H1 (cell line): ENCODE measurements around the gene ZNF808. TPM values are rescaled to one million over a fixed set of nuclear protein-coding genes. Genes with fewer than 3 reads are reported as not detected.

Experiments used
- CTCF ChIA-PET: fragments of 300-600 bp; sonication (Branson Sonifier 250); formaldehyde crosslinking; loops from one replicate; lab custom pipeline; 2021; ENCODE audit not compliant: partially characterized antibody; lab: Charles Lee
- POLR2A ChIA-PET: fragments of 300-600 bp; sonication (Branson Sonifier 250); formaldehyde crosslinking; loops from one replicate; lab custom pipeline; 2021; ENCODE audit warnings: inconsistent platforms; ENCODE audit not compliant: partially characterized antibody; lab: Charles Lee
- DNase-seq, 2 experiments: peaks; one replicate each; pipeline versions ENCODE4 v3.0.0 to v3.0.0-alpha.2; 2010 to 2022; ENCODE audit warnings: low spot score in 2 of 2, low read depth in 1 of 2, mixed read lengths in 1 of 2
- FAIRE-seq: peaks from 2 replicates; lab custom pipeline; 2011; peaks lifted over from hg19 to GRCh38; lab: Jason Lieb, UNC
- H2AFZ ChIP-seq: 2 replicates; pipeline ENCODE4 v1.8.1; 2012; ENCODE audit warnings: low read length, inconsistent platforms
- H2AK5ac ChIP-seq: 2 replicates; pipeline ENCODE4 v1.6.1; 2013; ENCODE audit warnings: low read depth, low read length
- H2BK120ac ChIP-seq: replicated peaks from 2 replicates; pipeline ENCODE3; 2013; ENCODE audit warnings: low read depth, low read length, inconsistent platforms
- H2BK12ac ChIP-seq: 2 replicates; pipeline ENCODE4 v1.6.1; 2013; ENCODE audit warnings: low read depth, low read length
- H2BK15ac ChIP-seq: 2 replicates; pipeline ENCODE4 v1.6.1; 2013; ENCODE audit warnings: low read length
- H2BK20ac ChIP-seq: 2 replicates; pipeline ENCODE4 v1.6.1; 2013; ENCODE audit warnings: low read length
- H2BK5ac ChIP-seq: 2 replicates; pipeline ENCODE4 v1.6.1; 2013; ENCODE audit warnings: low read depth, low read length
- H3K14ac ChIP-seq: 2 replicates; pipeline ENCODE4 v1.6.1; 2013; ENCODE audit warnings: inconsistent platforms; ENCODE audit not compliant: insufficient read length
- H3K18ac ChIP-seq: 2 replicates; pipeline ENCODE4 v1.6.1; 2013; ENCODE audit warnings: low read length; ENCODE audit errors: extremely low read depth
- H3K23ac ChIP-seq: 2 replicates; pipeline ENCODE4 v1.6.1; 2013; ENCODE audit warnings: inconsistent platforms; ENCODE audit not compliant: insufficient read length
- H3K23me2 ChIP-seq: 2 replicates; pipeline ENCODE4 v1.6.1; 2013; ENCODE audit warnings: low read depth, low read length
- H3K27ac ChIP-seq: 2 replicates; pipeline ENCODE4 v1.6.1; 2011; ENCODE audit warnings: low read depth, low read length, inconsistent platforms
- H3K27me3 ChIP-seq, 4 experiments: replicated peaks in 1 of 4; 1 replicate in 1 of 4; 2 replicates in 3 of 4; pipeline versions ENCODE4 v1.6.1 to v1.8.1; 2011 to 2013; ENCODE audit warnings: low read length in 3 of 4, mild to moderate bottlenecking in 3 of 4, inconsistent platforms in 2 of 4, mixed read lengths in 2 of 4, moderate library complexity in 1 of 4; ENCODE audit not compliant: control insufficient read depth in 3 of 4, insufficient read depth in 3 of 4; ENCODE audit errors: extremely low read depth in 1 of 4
- H3K36me3 ChIP-seq, 4 experiments: 2 replicates each; pipeline versions ENCODE4 v1.6.1 to v1.8.1; 2011 to 2013; ENCODE audit warnings: mild to moderate bottlenecking in 4 of 4, low read length in 3 of 4, moderate library complexity in 2 of 4, control low read depth in 1 of 4, inconsistent platforms in 1 of 4; ENCODE audit not compliant: insufficient read depth in 4 of 4, control insufficient read depth in 2 of 4
- H3K4ac ChIP-seq: replicated peaks from 2 replicates; pipeline ENCODE3; 2013; ENCODE audit warnings: low read length, low read depth, mixed read lengths, inconsistent platforms; ENCODE audit not compliant: insufficient read length
- H3K4me1 ChIP-seq, 4 experiments: replicated peaks in 1 of 4; 1 replicate in 1 of 4; 2 replicates in 3 of 4; pipeline versions ENCODE4 v1.6.1 to v1.8.1; 2011 to 2013; ENCODE audit warnings: low read length in 3 of 4, inconsistent platforms in 2 of 4, mixed read lengths in 1 of 4; ENCODE audit not compliant: insufficient read depth in 4 of 4, control insufficient read depth in 3 of 4
- H3K4me2 ChIP-seq, 2 experiments: 2 replicates each; pipeline versions ENCODE4 v1.6.1 to v1.8.1; 2011 to 2013; ENCODE audit warnings: low read depth in 2 of 2, low read length in 2 of 2, control low read depth in 1 of 2, inconsistent platforms in 1 of 2, mild to moderate bottlenecking in 1 of 2; ENCODE audit not compliant: insufficient read depth in 1 of 2
- H3K4me3 ChIP-seq, 4 experiments: fragments of 200-600, 300-600 bp in 1 of 4; sonication (generic), shearing (Covaris generic), sonication (Bioruptor Twin) in 1 of 4; 2 replicates each; pipeline versions ENCODE4 v1.5.1 to v1.8.1; 2011 to 2016; ENCODE audit warnings: low read length in 4 of 4, low read depth in 3 of 4, control low read depth in 2 of 4, inconsistent platforms in 2 of 4, mild to moderate bottlenecking in 2 of 4, mixed read lengths in 1 of 4, moderate library complexity in 1 of 4; ENCODE audit not compliant: insufficient read depth in 2 of 4; ENCODE audit errors: extremely low read depth in 1 of 4
- H3K56ac ChIP-seq: replicated peaks from 2 replicates; pipeline ENCODE3; 2013; ENCODE audit warnings: low read depth, mild to moderate bottlenecking, mixed read lengths, low read length, inconsistent platforms; ENCODE audit not compliant: insufficient read length
- H3K79me1 ChIP-seq: 2 replicates; pipeline ENCODE4 v1.6.1; 2013; ENCODE audit warnings: low read depth, low read length, control low read depth
- H3K79me2 ChIP-seq, 2 experiments: 2 replicates each; pipeline versions ENCODE4 v1.6.1 to v1.8.1; 2012 to 2013; ENCODE audit warnings: low read length in 2 of 2, mild to moderate bottlenecking in 2 of 2, inconsistent platforms in 1 of 2; ENCODE audit not compliant: insufficient read depth in 2 of 2, control insufficient read depth in 1 of 2
- H3K9ac ChIP-seq, 4 experiments: replicated peaks in 1 of 4; 1 replicate in 1 of 4; 2 replicates in 3 of 4; pipeline versions ENCODE4 v1.6.1 to v1.8.1; 2011 to 2013; ENCODE audit warnings: low read depth in 3 of 4, low read length in 3 of 4, control low read depth in 2 of 4, mild to moderate bottlenecking in 2 of 4, moderate library complexity in 2 of 4, inconsistent platforms in 1 of 4; ENCODE audit errors: extremely low read depth in 1 of 4
- H3K9me3 ChIP-seq, 2 experiments: 2 replicates each; pipeline versions ENCODE4 v1.6.1 to v1.8.1; 2012 to 2013; ENCODE audit warnings: mild to moderate bottlenecking in 2 of 2, moderate library complexity in 2 of 2, control low read depth in 1 of 2, inconsistent platforms in 1 of 2, low read depth in 1 of 2, low read length in 1 of 2, mixed read lengths in 1 of 2; ENCODE audit not compliant: insufficient read depth in 2 of 2
- H4K20me1 ChIP-seq, 2 experiments: replicated peaks in 1 of 2; 2 replicates each; pipeline versions ENCODE3 to v1.8.1; 2011 to 2013; ENCODE audit warnings: inconsistent platforms in 2 of 2, low read length in 2 of 2, mild to moderate bottlenecking in 1 of 2; ENCODE audit not compliant: insufficient read depth in 2 of 2, control insufficient read depth in 1 of 2
- H4K5ac ChIP-seq: 2 replicates; pipeline ENCODE4 v1.6.1; 2013; ENCODE audit warnings: low read length, low read depth, mixed read lengths, inconsistent platforms; ENCODE audit not compliant: insufficient read length
- H4K8ac ChIP-seq: 2 replicates; pipeline ENCODE4 v1.8.0; 2013; ENCODE audit warnings: mild to moderate bottlenecking, moderate library complexity, low read length, inconsistent platforms; ENCODE audit not compliant: insufficient read depth; ENCODE audit errors: extremely low read depth
- H4K91ac ChIP-seq: replicated peaks from 2 replicates; pipeline ENCODE3; 2013; ENCODE audit warnings: low read length, mixed read lengths, inconsistent platforms; ENCODE audit not compliant: insufficient read length
- BACH1 ChIP-seq: IDR thresholded peaks from 2 replicates; pipeline ENCODE4 v1.6.1; 2012; ENCODE audit warnings: low read length, improper control_type of control experiment
- EGR1 ChIP-seq: IDR thresholded peaks from 2 replicates; pipeline ENCODE4 v1.6.1; 2011; ENCODE audit warnings: low read depth, low read length, borderline replicate concordance
- HDAC2 ChIP-seq, 2 experiments: fragments of 300-600 bp in 1 of 2; sonication (generic) in 1 of 2; IDR thresholded peaks; 2 replicates each; pipeline ENCODE4 v1.6.1; 2011 to 2012; ENCODE audit warnings: low read depth in 2 of 2, low read length in 2 of 2, mild to moderate bottlenecking in 2 of 2, moderate library complexity in 2 of 2, borderline replicate concordance in 1 of 2, inconsistent platforms in 1 of 2
- KDM1A ChIP-seq: fragments of 200-600, 300-600 bp; sonication (generic); IDR thresholded peaks from 2 replicates; pipeline ENCODE4 v1.7.1; 2016; ENCODE audit warnings: mild to moderate bottlenecking, low read length, borderline replicate concordance
- NANOG ChIP-seq: IDR thresholded peaks from 2 replicates; pipeline ENCODE4 v1.6.1; 2011; ENCODE audit warnings: low read length, low read depth, mild to moderate bottlenecking, inconsistent platforms; ENCODE audit not compliant: insufficient read depth, poor library complexity, severe bottlenecking
- POLR2A ChIP-seq, 2 experiments: IDR thresholded peaks; 1 replicate in 1 of 2; 2 replicates in 1 of 2; pipeline ENCODE4 v1.6.1; 2011; ENCODE audit warnings: low read depth in 2 of 2, low read length in 2 of 2, mild to moderate bottlenecking in 2 of 2; ENCODE audit errors: control extremely low read depth in 1 of 2
- POU5F1 ChIP-seq: IDR thresholded peaks from 2 replicates; pipeline ENCODE4 v1.6.1; 2011; ENCODE audit warnings: low read depth, mild to moderate bottlenecking, low read length, moderate library complexity
- SIN3A ChIP-seq, 2 experiments: IDR thresholded peaks in 1 of 2; conservative IDR thresholded peaks in 1 of 2; 2 replicates each; pipeline ENCODE4 v1.6.1; 2011 to 2012; ENCODE audit warnings: low read length in 2 of 2, improper control_type of control experiment in 1 of 2, low read depth in 1 of 2, mild to moderate bottlenecking in 1 of 2
- SIX5 ChIP-seq: IDR thresholded peaks from 2 replicates; pipeline ENCODE4 v1.6.1; 2011; ENCODE audit warnings: mild to moderate bottlenecking, low read depth, low read length
- TAF7 ChIP-seq: optimal IDR thresholded peaks from 2 replicates; pipeline ENCODE3; 2011; ENCODE audit warnings: low read depth, mild to moderate bottlenecking, inconsistent platforms, low read length, moderate library complexity, borderline replicate concordance
- WGBS, 2 experiments: shearing (Covaris generic) in 1 of 2; methylation state at CpG; one replicate each; pipeline versions ENCODE4 v1.1.6 to v1.1.7; 2013 to 2015; ENCODE audit warnings: low lambda C conversion rate in 2 of 2, mixed read lengths in 2 of 2, inconsistent platforms in 1 of 2, low coverage in 1 of 2, missing lambda C conversion rate in 1 of 2; ENCODE audit not compliant: insufficient replicate concordance in 2 of 2, insufficient coverage in 1 of 2, insufficient read length in 1 of 2; ENCODE audit errors: extremely low coverage in 1 of 2, missing lambda C conversion rate in 1 of 2; 5-methylcytosine and 5-hydroxymethylcytosine counted together
- polyA plus RNA-seq, 7 experiments: library from polyadenylated mRNA; depleted of rRNA in 3 of 7; stranded (reverse) in 5 of 7; unstranded in 2 of 7; fragments of >200 nt in 5 of 7; fragments of 200-250 nt in 2 of 7; gene quantifications; 1 replicate in 5 of 7; 2 replicates in 1 of 7; 4 replicates in 1 of 7; pipeline versions ENCODE4 v1.2.1 to v1.2.3, GENCODE V29; 2011 to 2013; ENCODE audit warnings: missing spikeins in 2 of 7, mixed read lengths in 2 of 7
- total RNA-seq: library from RNA; stranded (reverse); fragmentation: NEBNext Ultra II Directional; extraction: Animal tissue kit (Norgen Biotek cat#: 25700); gene quantifications from 2 replicates; pipeline ENCODE4 v1.2.1, GENCODE V29; 2021
- TF ChIP-seq, protein P1 (sequence below): IDR thresholded peaks from 2 replicates; pipeline ENCODE4 v1.6.1; 2012; ENCODE audit warnings: low read length, inconsistent platforms

ZNF808 gene
- total and polyA plus RNA-seq, 2 of the 8 experiments (the other 6 are each of a cell fraction or from before 2014, with no cell fraction given): 3.9 to 25.9 TPM

DNA sequence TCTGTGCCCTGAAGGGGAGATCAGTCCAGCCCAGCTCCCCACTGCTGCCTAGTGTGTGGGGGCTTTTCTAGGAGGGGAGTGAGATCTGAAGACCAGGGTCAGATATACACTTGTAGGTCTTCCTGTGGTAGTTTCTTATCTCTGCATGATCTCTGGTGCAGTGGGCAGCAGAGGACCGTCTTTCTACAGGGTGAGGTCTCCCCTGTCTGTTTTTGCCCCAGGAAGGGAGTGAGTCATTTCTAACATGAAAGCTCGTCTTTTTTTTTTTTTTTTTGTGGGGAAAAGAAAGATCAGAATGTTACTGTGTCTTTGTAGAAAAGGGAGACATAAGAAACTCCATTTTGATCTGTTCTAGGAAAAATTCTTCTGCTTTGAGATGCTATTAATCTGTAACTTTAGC lies 8.8 kb upstream of the ZNF808 start:
- H3K79me2 ChIP-seq: no peaks in the 10 kb centered on the region
- H3K23ac ChIP-seq: no peak overlapping the region
- no peak overlapping the region for H2BK5ac ChIP-seq
- no peak for FAIRE-seq
- H4K5ac ChIP-seq: no peak overlapping the region
- TF ChIP-seq BACH1: no peak
- TF ChIP-seq POU5F1: no peak
- no peak for TF ChIP-seq TAF7
- no peak for TF ChIP-seq EGR1
- no peak for TF ChIP-seq SIN3A (conservative IDR thresholded peaks at IDR 0.05 in 1 of 2, IDR thresholded peaks at IDR 0.05 in 1 of 2; ENCODE audit: low read depth in 1 of 2, low read length in 2 of 2)
- no peak for TF ChIP-seq POLR2A (IDR thresholded peaks at IDR 0.05; ENCODE audit: control extremely low read depth in 1 of 2, low read depth in 2 of 2, low read length in 2 of 2)
- TF ChIP-seq KDM1A: no peak
- TF ChIP-seq, protein P1, sequence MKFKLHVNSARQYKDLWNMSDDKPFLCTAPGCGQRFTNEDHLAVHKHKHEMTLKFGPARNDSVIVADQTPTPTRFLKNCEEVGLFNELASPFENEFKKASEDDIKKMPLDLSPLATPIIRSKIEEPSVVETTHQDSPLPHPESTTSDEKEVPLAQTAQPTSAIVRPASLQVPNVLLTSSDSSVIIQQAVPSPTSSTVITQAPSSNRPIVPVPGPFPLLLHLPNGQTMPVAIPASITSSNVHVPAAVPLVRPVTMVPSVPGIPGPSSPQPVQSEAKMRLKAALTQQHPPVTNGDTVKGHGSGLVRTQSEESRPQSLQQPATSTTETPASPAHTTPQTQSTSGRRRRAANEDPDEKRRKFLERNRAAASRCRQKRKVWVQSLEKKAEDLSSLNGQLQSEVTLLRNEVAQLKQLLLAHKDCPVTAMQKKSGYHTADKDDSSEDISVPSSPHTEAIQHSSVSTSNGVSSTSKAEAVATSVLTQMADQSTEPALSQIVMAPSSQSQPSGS: no peak
- TF ChIP-seq SIX5: no peak
- TF ChIP-seq HDAC2 (IDR thresholded peaks at IDR 0.05; ENCODE audit: borderline replicate concordance in 1 of 2, low read depth in 2 of 2, low read length in 2 of 2): no peak
- TF ChIP-seq NANOG: no peak
- H2AFZ ChIP-seq: no peak overlapping the region
- H2BK15ac ChIP-seq: no peak overlapping the region
- no peaks in the 10 kb centered on the region for H4K20me1 ChIP-seq
- no peak overlapping the region for H3K4ac ChIP-seq
- no peaks in the 10 kb centered on the region for H3K9me3 ChIP-seq
- H4K8ac ChIP-seq: no peak overlapping the region
- no peak for DNase-seq
- CTCF ChIA-PET: interaction anchor here (1.0 kb wide), 1 partner anchor 8 kb away, joined by 4 read pairs; no protein-coding TSS in a partner anchor
- no peaks in the 10 kb centered on the region for H3K23me2 ChIP-seq
- H2AK5ac ChIP-seq: no peak overlapping the region
- no peak overlapping the region for H2BK120ac ChIP-seq
- no peak overlapping the region for H2BK12ac ChIP-seq
- no peak overlapping the region for H4K91ac ChIP-seq
- H2BK20ac ChIP-seq: no peak overlapping the region
- H3K27ac ChIP-seq: no peak overlapping the region
- no peak overlapping the region for H3K56ac ChIP-seq
- no peaks in the 10 kb centered on the region for H3K27me3 ChIP-seq
- H3K79me1 ChIP-seq: no peaks in the 10 kb centered on the region
- POLR2A ChIA-PET: no interaction called here
- no peak overlapping the region for H3K4me3 ChIP-seq
- peaks cover 2 to 14% (median 10%) of the 10 kb centered on the region in 4 experiments; a peak in 5 of 7 replicates for H3K4me1 ChIP-seq
- WGBS, 2 experiments: 78% methylated on average over 2 of the region's 2 CpGs; no CpG with 5 or more reads in 1 of the 2 experiments
- no peak overlapping the region for H3K18ac ChIP-seq
- no peak overlapping the region for H3K14ac ChIP-seq
- H3K9ac ChIP-seq: no peak overlapping the region
- no peaks in the 10 kb centered on the region; a peak in 1 of 8 replicates for H3K36me3 ChIP-seq
- H3K4me2 ChIP-seq: no peak overlapping the region
